A673 (cell line): ENCODE data around the gene SSBP4. TPM values are rescaled to one million over a fixed set of nuclear protein-coding genes. Genes with fewer than 3 reads are reported as not detected.

Source experiments
- BruUV-seq: library from RNA; stranded (reverse); fragments of 400-500 nt; replicated peaks from 2 replicates; lab custom pipeline; 2021; lab: Mats Ljungman, UMichigan
- CTCF ChIA-PET: fragments of 300-600 bp; sonication (Branson Sonifier 250); formaldehyde crosslinking; loops from one replicate; lab custom pipeline; 2022; ENCODE audit warnings: antibody characterized with exemption; lab: Charles Lee
- POLR2A ChIA-PET: fragments of 300-600 bp; sonication (Branson Sonifier 250); formaldehyde crosslinking; loops from one replicate; lab custom pipeline; 2022; ENCODE audit warnings: antibody characterized with exemption; ENCODE audit not compliant: low non-redundant PET; lab: Charles Lee
- DNase-seq: peaks from one replicate; pipeline ENCODE4 v3.0.0-alpha.2; 2015; ENCODE audit warnings: low spot score
- H3K27ac ChIP-seq: fragments of 200-600 bp; sonication (generic); 2 replicates; pipeline ENCODE4 v1.5.1; 2016; ENCODE audit warnings: mixed run types, low read depth, mild to moderate bottlenecking, mixed read lengths, antibody characterized with exemption, low read length; ENCODE audit not compliant: poor library complexity, severe bottlenecking
- H3K27me3 ChIP-seq: fragments of 200-600 bp; sonication (generic); replicated peaks from 2 replicates; pipeline ENCODE4 v1.6.1; 2017; ENCODE audit warnings: mixed run types, low read depth, mild to moderate bottlenecking, mixed read lengths, antibody characterized with exemption, low read length; ENCODE audit not compliant: insufficient read depth, poor library complexity
- H3K36me3 ChIP-seq: fragments of 200-600 bp; sonication (generic); 2 replicates; pipeline ENCODE4 v1.6.1; 2016; ENCODE audit warnings: mixed run types, mild to moderate bottlenecking, mixed read lengths, antibody characterized with exemption, low read length; ENCODE audit not compliant: insufficient read depth, poor library complexity, severe bottlenecking
- H3K4me1 ChIP-seq: fragments of 200-600 bp; sonication (generic); 2 replicates; pipeline ENCODE4 v1.6.1; 2017; ENCODE audit warnings: mixed run types, mild to moderate bottlenecking, mixed read lengths, antibody characterized with exemption, low read length; ENCODE audit not compliant: insufficient read depth, poor library complexity, severe bottlenecking
- H3K4me3 ChIP-seq: fragments of 200-600 bp; sonication (generic); 2 replicates; pipeline ENCODE4 v1.5.1; 2016; ENCODE audit warnings: low read depth, mixed run types, mild to moderate bottlenecking, mixed read lengths, low read length; ENCODE audit not compliant: poor library complexity, severe bottlenecking
- H3K9me3 ChIP-seq: fragments of 200-600 bp; sonication (generic); 2 replicates; pipeline ENCODE4 v1.6.1; 2016; ENCODE audit warnings: mixed run types, low read depth, mild to moderate bottlenecking, mixed read lengths, antibody characterized with exemption, low read length; ENCODE audit not compliant: poor library complexity, severe bottlenecking
- CTCF ChIP-seq: fragments of 300-800, 200-600 bp; sonication (generic); conservative IDR thresholded peaks from 2 replicates; pipeline ENCODE4 v1.5.1; 2017; ENCODE audit warnings: low read depth, mild to moderate bottlenecking, antibody characterized with exemption, low read length, moderate library complexity, mixed read lengths
- EZH2 ChIP-seq: fragments of 200-600 bp; sonication (generic); IDR thresholded peaks from 2 replicates; pipeline ENCODE4 v1.6.1; 2017; ENCODE audit warnings: borderline replicate concordance, low read depth, mild to moderate bottlenecking, mixed read lengths, antibody characterized with exemption, low read length; ENCODE audit not compliant: poor library complexity, severe bottlenecking
- intact Hi-C: fragments of 100-400 bp; cut with micrococcal nuclease; formaldehyde crosslinking; loops from one replicate; pipeline ENCODE4 v1.10.0; 2022; ENCODE audit not compliant: unreplicated experiment
- total RNA-seq: library from RNA; stranded (reverse); gene quantifications from 2 replicates; pipeline ENCODE4 v1.2.3, GENCODE V29; 2021

The SSBP4 gene
- total RNA-seq, 1 experiment from 2014 or later: 248 TPM

GRCh38 chr19:18441804-18442788 is 22.9 kb downstream of the SSBP4 start:
- BruUV-seq: no TSS peak
- Histone ChIP-seq H3K36me3 (peaks cover 6% of the 10 kb centered on the region), H3K27me3 (no peaks in the 10 kb centered on the region), H3K9me3 (no peaks in the 10 kb centered on the region), H3K27ac (no peak overlapping the region), H3K4me3 (no peak overlapping the region), H3K4me1 (peaks cover 14% of the 10 kb centered on the region)
- CTCF ChIA-PET: no interaction called here
- POLR2A ChIA-PET: no interaction called here
- no peak for DNase-seq
- no peak for TF ChIP-seq CTCF
- intact Hi-C loops: no loop called here

DNA sequence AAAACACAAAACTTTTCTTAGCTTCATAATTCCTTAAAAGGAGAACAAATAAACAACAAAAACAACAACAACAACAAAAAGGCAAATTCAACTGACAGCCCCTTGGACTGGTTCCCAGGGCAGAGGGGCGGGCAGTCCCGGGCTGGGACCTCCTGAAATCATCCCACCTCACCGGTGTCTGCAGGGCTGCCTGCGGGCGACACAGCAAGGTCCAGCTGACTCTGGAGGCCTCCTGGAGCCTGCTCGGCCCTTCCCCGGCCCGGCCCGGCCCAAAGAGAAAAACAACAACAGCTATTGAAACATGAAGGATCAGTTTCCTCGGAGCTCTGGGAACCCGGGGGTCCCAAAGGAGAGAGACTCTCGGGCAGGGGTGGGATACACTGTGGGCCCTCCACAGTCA is 23.7 kb downstream of the SSBP4 start:
- POLR2A ChIA-PET: no interaction called here
- Histone ChIP-seq H3K9me3 (no peaks in the 10 kb centered on the region), H3K27me3 (no peaks in the 10 kb centered on the region), H3K36me3 (peaks cover 6% of the 10 kb centered on the region), H3K27ac (no peak overlapping the region), H3K4me1 (peaks cover 14% of the 10 kb centered on the region), H3K4me3 (no peak overlapping the region)
- TF ChIP-seq CTCF: no peak
- TF ChIP-seq EZH2: no peak
- CTCF ChIA-PET: no interaction called here
- intact Hi-C loops: no loop called here
- no peak for DNase-seq
- BruUV-seq: no TSS peak

GRCh38 chr19:18443406-18443805 is 24.2 kb downstream of the SSBP4 start:
- Histone ChIP-seq H3K36me3 (peaks cover 6% of the 10 kb centered on the region), H3K4me1 (peaks cover 11% of the 10 kb centered on the region), H3K9me3 (no peaks in the 10 kb centered on the region), H3K27me3 (no peaks in the 10 kb centered on the region), H3K4me3 (no peak overlapping the region), H3K27ac (no peak overlapping the region)
- no TSS peak for BruUV-seq
- TF ChIP-seq EZH2: no peak
- ChIA-PET CTCF (no interaction called here), POLR2A (no interaction called here)
- no peak for DNase-seq
- intact Hi-C loops: no loop called here

GRCh38 chr19:18443831-18444230 is 24.6 kb downstream of the SSBP4 start:
- intact Hi-C loops: no loop called here
- peaks cover 9% of the 10 kb centered on the region for H3K36me3 ChIP-seq
- BruUV-seq: no TSS peak
- CTCF ChIA-PET: no interaction called here
- no peaks in the 10 kb centered on the region for H3K27me3 ChIP-seq
- H3K4me3 ChIP-seq: no peak overlapping the region
- no peak for TF ChIP-seq CTCF
- TF ChIP-seq EZH2: no peak
- no peak for DNase-seq
- POLR2A ChIA-PET: no interaction called here
- peaks cover 8% of the 10 kb centered on the region for H3K4me1 ChIP-seq
- H3K9me3 ChIP-seq: no peaks in the 10 kb centered on the region
- H3K27ac ChIP-seq: no peak overlapping the region
